ENCODE measurements around the gene IL16.
A peak's percentile ranks its signal among the peaks of the same experiment; 100 is the strongest.

The IL16 gene

GRCh38 chr15:81274931-81275707 is 78.4 kb downstream of the IL16 start:
- peak; percentile 91 for TF ChIP-seq CTCF (IDR thresholded peaks at IDR 0.05; ENCODE audit: low read depth, low read length)
- H3K4me1 ChIP-seq: no peaks in the 10 kb centered on the region
- no peaks in the 10 kb centered on the region for H3K36me3 ChIP-seq
- H3K27me3 ChIP-seq: no peaks in the 10 kb centered on the region; the same call in 1 of the 2 replicates
- no peaks in the 10 kb centered on the region for H3K9me3 ChIP-seq
- DNase-seq: peak; percentile 67
- no peak overlapping the region for H3K4me3 ChIP-seq (ENCODE audit: low read depth, low read length)

DNA sequence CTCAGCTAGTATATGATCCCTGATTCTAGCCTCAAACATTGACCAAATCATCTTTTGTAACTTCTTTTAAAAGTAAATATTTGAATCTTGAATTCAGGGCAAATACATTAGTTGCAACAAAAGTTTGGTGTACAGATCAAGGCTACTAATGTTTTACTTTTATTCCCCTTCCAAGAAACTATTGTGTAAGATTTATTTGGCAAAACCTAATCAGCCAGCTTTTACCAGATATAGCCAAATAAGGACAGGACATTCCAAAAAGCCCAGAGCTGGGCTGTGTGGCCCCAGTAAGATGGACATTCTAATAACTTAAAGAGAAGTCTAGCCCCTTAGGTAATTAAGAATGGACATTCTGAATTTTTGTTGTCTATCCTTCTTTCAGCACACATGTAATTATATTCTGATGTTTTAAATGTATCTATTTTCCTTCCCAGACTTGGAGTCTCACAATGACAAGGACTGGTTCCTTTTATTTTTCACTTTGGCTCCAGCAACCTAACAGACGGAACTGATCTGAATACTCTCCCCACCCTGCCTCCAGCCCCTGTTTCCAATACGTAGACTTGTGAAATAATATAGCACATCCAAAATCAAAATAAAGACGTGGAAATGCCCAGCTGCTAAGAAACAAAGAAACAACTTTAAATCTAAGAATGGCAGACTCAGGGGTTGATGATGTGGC is 79.2 kb downstream of the IL16 start:
- Histone ChIP-seq H3K9me3 (no peaks in the 10 kb centered on the region), H3K4me1 (no peaks in the 10 kb centered on the region), H3K36me3 (no peaks in the 10 kb centered on the region), H3K4me3 (ENCODE audit: low read depth, low read length) (no peak overlapping the region), H3K27me3 (no peaks in the 10 kb centered on the region; the same call in 1 of the 2 replicates)
- DNase-seq: no peak
- TF ChIP-seq CTCF (IDR thresholded peaks at IDR 0.05; ENCODE audit: low read depth, low read length): no peak

GRCh38 chr15:81276967-81277366 is 80.3 kb downstream of the IL16 start:
- no peaks in the 10 kb centered on the region for H3K4me1 ChIP-seq
- H3K27me3 ChIP-seq: no peaks in the 10 kb centered on the region; the same call in 1 of the 2 replicates
- H3K4me3 ChIP-seq (ENCODE audit: low read depth, low read length): no peak overlapping the region
- no peak for TF ChIP-seq CTCF (IDR thresholded peaks at IDR 0.05; ENCODE audit: low read depth, low read length)
- no peak for DNase-seq
- no peaks in the 10 kb centered on the region for H3K36me3 ChIP-seq
- H3K9me3 ChIP-seq: no peaks in the 10 kb centered on the region

- Histone ChIP-seq H3K9me3 (no peaks in the 10 kb centered on the region), H3K27me3 (no peaks in the 10 kb centered on the region; the same call in 1 of the 2 replicates), H3K4me3 (ENCODE audit: low read depth, low read length) (no peak overlapping the region), H3K4me1 (no peaks in the 10 kb centered on the region), H3K36me3 (no peaks in the 10 kb centered on the region)
- TF ChIP-seq CTCF (IDR thresholded peaks at IDR 0.05; ENCODE audit: low read depth, low read length): no peak
- no peak for DNase-seq
Measured at GRCh38 chr15:81277851-81278250, 81.2 kb downstream of the IL16 start.

GRCh38 chr15:81278306-81279029 is 81.8 kb downstream of the IL16 start:
- H3K9me3 ChIP-seq: no peaks in the 10 kb centered on the region
- no peak for TF ChIP-seq CTCF (IDR thresholded peaks at IDR 0.05; ENCODE audit: low read depth, low read length)
- H3K27me3 ChIP-seq: no peaks in the 10 kb centered on the region; the same call in 1 of the 2 replicates
- H3K4me1 ChIP-seq: no peaks in the 10 kb centered on the region
- no peak overlapping the region for H3K4me3 ChIP-seq (ENCODE audit: low read depth, low read length)
- no peak for DNase-seq
- no peaks in the 10 kb centered on the region for H3K36me3 ChIP-seq
